GM19328 (cell line): Measurements from ENCODE around the gene QPCT.
"Not testable (repeated sequence)": the region's sequence is repeated elsewhere in the genome, so short reads cannot be mapped to it uniquely, and the experiment has no call there.

ENCODE experiments used
- ATAC-seq: cut with Tn5 transposase; IDR thresholded peaks from one replicate; pipeline ENCODE4 v1.9.1; 2021; ENCODE audit warnings: mild to moderate bottlenecking, moderate library complexity; ENCODE audit not compliant: unreplicated experiment

QPCT gene

GRCh38 chr2:37389989-37390765 lies 45.7 kb downstream of the QPCT start:
- ATAC-seq: peak; percentile 79

- ATAC-seq: peak; percentile 3
These were observed 46.3 kb downstream of the QPCT start for GRCh38 chr2:37390777-37391176.

- ATAC-seq: no peak
These were observed 47.3 kb downstream of the QPCT start for GRCh38 chr2:37391711-37392110.

DNA sequence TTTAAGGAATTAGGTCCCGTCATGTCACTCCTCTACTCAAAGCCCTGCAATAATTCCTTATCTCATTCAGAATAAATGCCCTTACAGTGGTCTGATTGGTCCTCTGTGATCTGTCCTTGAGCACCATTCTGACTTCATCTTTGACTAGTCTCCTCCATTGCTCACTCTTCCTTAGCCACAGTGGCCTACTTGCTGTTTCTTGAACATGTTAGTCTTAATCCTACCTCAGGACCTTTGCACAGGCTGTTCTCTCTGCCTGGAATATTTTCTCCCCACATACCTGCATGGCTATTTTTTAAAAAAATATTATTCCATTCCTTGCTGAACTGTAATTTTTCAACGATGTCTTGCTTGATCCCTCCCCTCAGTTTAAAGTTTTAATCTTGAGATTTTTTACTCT lies 48.0 kb downstream of the QPCT start:
- ATAC-seq: no peak

- no peak for ATAC-seq
These were observed 49.8 kb downstream of the QPCT start for GRCh38 chr2:37394263-37394662.

DNA sequence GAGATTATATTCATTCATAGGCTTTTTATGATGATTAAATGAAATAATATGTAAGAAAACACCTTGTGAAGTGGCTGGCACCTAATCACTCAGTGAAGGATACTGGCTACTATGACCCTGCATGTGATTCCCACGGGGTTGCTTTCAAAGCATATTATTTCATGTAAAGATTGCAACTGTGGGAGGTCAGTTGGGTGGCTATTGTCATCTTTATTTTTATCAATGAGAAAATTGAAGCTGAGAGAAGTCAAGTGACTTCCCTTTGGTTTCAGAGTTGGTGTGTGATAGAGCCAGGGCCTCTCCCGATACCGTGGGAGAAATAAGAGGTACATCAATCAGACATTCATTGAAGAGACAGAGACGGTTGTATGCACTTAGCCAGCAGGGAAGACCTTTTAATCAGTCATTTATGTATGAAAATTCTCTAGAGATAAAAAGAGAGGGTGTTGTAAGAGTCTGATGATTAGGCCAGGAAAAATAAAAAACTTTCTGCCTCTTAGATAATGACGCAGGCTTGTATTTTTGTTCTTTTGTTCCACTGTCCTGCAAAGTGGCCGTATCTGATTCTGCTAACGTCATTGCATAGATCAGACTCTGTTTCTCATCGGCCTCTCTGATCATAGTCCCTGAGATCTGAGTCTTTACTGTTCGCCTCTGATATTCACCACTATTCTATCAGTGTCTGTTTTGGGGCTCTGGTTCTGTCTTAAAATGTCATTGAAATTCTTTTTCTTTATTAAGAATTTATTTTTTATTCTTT lies 50.5 kb downstream of the QPCT start:
- ATAC-seq: no peak

DNA sequence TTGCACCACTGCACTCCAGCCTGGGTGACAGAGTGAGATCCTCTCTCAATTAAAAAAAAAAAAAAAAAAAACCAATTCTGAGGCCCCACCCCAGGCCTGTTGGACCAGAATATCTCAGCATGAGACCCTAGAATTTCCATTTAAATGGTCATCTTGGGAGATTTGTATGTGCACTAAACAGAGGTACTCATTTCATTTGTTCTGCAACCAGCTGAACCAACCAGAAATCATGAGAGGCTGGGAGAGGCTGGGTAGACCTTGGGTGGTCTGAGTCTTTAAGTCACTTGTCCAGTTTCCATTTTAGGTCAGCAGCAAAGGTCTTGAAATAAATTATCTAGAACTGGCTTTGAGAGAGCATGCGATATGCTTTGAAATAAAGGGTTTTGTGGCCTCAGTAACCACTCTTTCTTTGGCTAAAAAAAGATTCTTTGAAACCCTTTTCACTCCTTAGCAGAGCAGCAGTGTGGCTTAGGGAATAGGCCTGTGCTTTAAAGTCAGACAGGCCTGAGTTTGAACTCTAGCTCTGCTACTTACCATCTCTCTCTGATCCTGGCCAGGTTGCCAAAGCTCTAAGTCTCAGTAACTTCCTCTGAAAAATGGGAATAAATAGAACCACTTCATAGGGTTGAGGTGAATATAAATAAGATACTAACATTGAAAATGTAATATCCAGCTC lies 52.6 kb downstream of the QPCT start:
- ATAC-seq: no peak

DNA sequence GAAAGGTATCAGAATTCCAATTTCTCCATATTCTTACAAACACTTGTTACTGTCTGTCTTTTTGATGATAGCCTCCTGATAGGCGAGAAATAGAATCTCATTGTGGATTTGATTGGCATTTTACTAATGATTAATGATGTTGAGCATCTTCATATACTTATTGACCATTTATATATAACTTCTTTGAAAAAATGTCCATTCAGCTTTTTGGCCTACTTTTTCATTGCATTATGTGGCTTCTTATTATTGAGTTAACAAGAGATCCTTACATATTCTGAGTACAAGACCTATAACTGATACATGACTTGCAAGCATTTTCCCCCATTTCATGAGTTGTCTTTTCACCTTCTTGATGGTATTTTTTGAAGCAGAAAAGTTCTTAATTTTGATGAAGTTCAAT lies 54.6 kb downstream of the QPCT start:
- ATAC-seq: no peak

DNA sequence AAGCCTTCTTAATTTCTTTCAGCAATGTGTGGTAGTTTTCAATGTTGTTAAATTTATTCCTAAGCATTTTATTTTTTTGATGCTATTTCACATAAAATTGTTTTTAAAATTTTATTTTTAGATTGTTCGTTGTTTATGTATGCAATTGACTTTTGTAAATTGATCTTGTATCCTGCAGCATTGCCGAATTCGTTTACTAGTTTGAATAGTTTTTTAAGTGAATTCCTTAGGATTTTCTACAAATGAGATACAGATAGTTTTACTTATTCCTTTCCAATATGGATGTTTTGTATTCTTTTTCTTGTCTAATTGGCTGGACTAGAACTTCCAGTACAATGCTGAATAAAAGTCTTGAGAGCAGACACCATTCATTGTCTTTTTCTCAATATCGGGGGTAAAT lies 55.6 kb downstream of the QPCT start:
- ATAC-seq: no peak

DNA sequence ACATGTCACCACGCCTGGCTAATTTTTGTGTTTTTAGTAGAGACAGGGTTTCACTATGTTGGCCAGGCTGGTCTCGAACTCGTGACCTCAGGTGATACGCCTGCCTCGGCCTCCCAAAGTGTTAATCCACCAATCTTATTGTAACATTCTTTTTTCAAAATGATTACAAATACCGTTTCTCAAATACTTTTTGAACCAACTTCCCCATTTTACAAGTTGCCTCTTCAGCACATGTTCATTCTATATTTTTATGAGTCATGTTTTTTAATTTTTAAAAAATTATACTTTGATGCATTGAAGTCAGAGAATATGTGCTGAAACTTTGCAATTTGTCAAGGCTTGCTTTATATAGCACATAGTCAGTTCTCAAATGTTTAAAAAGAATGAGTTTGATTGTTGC lies 58.2 kb downstream of the QPCT start:
- no peak for ATAC-seq

- no peak for ATAC-seq
These were observed 61.4 kb downstream of the QPCT start for GRCh38 chr2:37405781-37406180.

DNA sequence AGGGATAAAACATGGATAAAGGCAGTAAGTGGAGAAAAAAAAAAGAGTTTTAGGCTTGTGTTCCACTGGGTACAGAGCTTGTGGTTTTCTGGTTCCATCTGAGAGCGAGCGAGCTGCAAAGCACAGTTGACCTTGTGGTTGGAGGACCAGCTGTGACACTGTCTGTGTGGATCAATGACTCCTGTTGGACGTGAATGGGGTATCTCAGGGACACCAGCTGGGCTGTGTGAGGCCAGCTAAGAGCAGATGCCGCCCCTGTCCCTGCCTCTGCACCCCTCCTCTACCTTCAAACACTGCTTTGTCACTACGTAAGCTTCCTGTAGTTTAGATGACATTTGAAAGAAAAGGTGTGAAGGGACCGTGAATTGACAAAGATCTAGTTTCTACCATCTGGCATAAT lies 67.8 kb downstream of the QPCT start:
- ATAC-seq: no peak

GRCh38 chr2:37413911-37414469 lies 69.6 kb downstream of the QPCT start:
- not testable (repeated sequence) for ATAC-seq

- no peak for ATAC-seq
These were observed 70.1 kb downstream of the QPCT start for GRCh38 chr2:37414470-37414949.

- ATAC-seq: no peak
These were observed 70.8 kb downstream of the QPCT start for GRCh38 chr2:37415128-37415820.

DNA sequence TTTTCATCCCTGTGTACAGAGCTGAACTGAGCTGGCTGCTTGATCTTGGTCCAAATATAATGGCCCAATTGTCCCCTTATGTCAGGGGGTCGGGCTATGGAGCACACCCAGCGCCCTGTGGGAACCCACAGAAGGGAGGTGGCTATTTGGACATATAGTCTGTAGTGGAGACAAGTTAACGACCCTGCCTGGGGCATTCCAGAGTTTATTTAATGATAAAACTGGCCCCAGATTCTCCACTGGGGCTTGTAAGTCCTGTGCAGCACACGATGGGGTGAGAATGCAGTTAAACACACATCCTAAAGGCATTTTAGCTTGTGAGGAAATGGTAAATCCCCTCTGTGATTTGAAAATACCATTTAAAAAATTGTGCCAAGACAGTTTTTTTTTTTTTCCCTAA lies 72.9 kb downstream of the QPCT start:
- ATAC-seq: no peak

DNA sequence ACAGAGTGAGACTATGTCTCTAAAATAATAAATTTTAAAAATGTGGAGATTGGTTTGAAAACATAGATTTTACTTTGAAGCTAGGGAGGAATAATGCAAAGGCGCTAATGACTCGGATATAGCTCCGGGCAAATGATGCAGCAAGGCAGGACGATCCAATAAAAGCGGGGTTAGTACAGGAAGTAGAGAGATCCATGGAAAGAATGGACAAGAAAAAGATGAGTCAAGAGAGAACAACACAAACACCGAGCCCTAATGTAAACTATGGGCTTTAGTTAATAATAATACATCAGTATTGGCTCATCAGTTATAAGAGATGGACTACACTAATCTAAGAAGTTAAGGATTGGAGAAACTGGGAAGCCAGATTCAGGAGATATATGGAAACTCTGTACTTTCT lies 74.5 kb downstream of the QPCT start:
- no peak for ATAC-seq

GRCh38 chr2:37421686-37422085 lies 77.3 kb downstream of the QPCT start:
- no peak for ATAC-seq

GRCh38 chr2:37422816-37423215 lies 78.4 kb downstream of the QPCT start:
- no peak for ATAC-seq
